Erythroblast (primary cell): ENCODE data around the gene MYCBP2.

ENCODE experiments used
- GATA1 ChIP-seq: IDR thresholded peaks from 2 replicates; pipeline ENCODE4 v1.6.1; 2011; ENCODE audit warnings: low read depth, mild to moderate bottlenecking, control low read depth, low read length, moderate library complexity
- POLR2A ChIP-seq: IDR thresholded peaks from 2 replicates; pipeline ENCODE4 v1.6.1; 2011; ENCODE audit warnings: mild to moderate bottlenecking, low read length

GRCh38 chr13:77055158-77055557, 271.7 kb downstream of the MYCBP2 start:
- TF ChIP-seq POLR2A: no peak
- no peak for TF ChIP-seq GATA1
